Measurements from ENCODE around the gene DNASE1L3.
A peak's percentile ranks its signal among the peaks of the same experiment; 100 is the strongest.
"Not testable (repeated sequence)": the region's sequence is repeated elsewhere in the genome, so short reads cannot be mapped to it uniquely, and the experiment has no call there.

Gene DNASE1L3

DNA sequence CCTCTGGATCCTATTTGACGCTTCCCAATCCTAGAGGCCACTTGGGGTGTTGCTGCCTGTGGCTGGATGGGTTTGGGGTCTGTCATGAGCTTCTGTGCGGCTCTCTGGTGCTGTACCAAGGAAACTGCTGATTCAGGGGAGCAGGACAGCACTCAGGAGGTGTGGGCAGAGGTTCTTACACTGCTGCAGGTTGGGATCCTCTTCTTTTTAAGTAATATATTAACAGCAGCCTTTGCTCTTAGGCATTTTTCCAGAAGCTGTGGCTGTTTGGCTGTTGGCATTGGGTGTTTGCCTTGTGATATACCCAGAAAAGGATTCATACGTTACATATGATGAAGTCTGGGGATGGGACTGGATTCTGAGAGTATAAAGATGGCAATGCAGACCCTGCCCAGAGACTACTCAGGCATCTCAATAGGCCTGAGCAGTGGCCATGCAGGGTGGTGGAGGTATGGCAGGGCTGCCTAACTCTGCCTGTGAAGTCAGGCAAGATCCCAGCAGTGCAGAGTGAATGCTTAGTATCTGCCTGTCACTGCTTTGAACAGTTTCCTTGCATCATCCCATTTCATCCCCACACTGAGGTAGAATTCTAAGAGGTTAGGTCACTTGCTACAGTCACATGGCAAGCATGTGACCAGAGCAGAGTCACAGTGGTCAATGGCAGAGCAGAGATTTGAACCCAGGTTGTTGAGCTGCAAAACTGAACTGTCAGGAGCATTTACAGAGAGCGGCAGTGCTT lies 30.7 kb upstream of the DNASE1L3 start:
- H3K36me3 Mint-ChIP-seq: no peaks in the 10 kb centered on the region
- H3K27ac Mint-ChIP-seq: no peak overlapping the region

GRCh38 chr3:58238830-58239229 lies 28.1 kb upstream of the DNASE1L3 start:
- DNase-seq: no peak
- Mint-ChIP-seq H3K4me3 (peak overlapping the region; percentile 87), H3K4me1 (peaks cover 15% of the 10 kb centered on the region), H3K27me3 (peaks cover 43% of the 10 kb centered on the region), H3K9me3 (no peaks in the 10 kb centered on the region), H3K27ac (no peak overlapping the region), H3K36me3 (no peaks in the 10 kb centered on the region)
- CTCF ChIA-PET: interaction anchor here (1.6 to 3.0 kb wide), 5 partner anchors 60 to 253 kb away, joined by 3 to 14 read pairs (median 4); partner anchors contain the start of genes HTD2, KCTD6 and RPP14

More for the DNA sequence above, 30.7 kb upstream of the DNASE1L3 start:
- H3K9me3 Mint-ChIP-seq: no peaks in the 10 kb centered on the region
- peaks cover 26% of the 10 kb centered on the region for H3K27me3 Mint-ChIP-seq
- no peak overlapping the region for H3K4me3 Mint-ChIP-seq
- no peak for DNase-seq
- H3K4me1 Mint-ChIP-seq: peaks cover 15% of the 10 kb centered on the region
- CTCF ChIA-PET: interaction anchor here (1.0 to 1.3 kb wide), 4 partner anchors 24 to 64 kb away, joined by 3 to 6 read pairs (median 4); partner anchors contain the start of genes HTD2 and RPP14

DNA sequence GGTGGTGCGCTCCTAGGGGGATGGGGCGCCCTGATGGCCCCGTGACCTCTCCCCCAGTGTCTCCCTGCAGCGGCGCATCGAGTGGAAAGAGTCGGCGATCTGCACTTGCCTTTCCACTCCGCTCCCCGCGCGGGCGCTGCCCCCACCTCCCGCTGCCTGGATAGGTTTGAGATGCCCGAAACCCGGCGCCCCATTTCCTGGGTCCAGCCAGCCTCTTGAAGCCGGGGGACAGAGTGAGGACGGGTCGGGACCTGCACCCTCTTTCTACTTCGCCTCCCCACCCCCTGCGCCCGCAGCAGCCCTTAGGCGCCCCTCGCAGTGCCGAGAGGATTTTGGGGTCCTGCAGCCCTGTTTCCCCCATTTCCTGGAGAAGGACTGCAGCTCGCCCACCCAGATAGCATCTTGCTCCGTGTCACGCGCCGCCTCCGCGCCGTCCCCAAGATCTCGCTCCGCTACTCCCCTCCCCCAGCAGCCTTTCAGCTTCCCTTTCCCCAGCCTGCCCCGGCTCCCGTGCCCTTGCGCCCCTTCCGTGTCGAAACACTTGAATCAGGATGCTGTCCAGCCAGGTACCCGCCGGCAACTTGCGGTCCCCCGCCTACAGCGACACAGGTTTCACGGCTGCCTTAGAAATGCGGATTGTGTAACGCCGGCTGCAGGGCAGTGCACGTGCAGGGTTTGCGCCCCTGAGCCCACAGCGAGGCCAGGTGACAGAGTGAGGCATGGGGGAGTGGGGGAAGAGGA lies 27.3 kb upstream of the DNASE1L3 start:
- Mint-ChIP-seq H3K27ac (peak overlapping the region; percentile 58), H3K9me3 (no peaks in the 10 kb centered on the region), H3K4me1 (peaks cover 15% of the 10 kb centered on the region), H3K4me3 (peak overlapping the region; percentile 87), H3K27me3 (peaks cover 49% of the 10 kb centered on the region), H3K36me3 (no peaks in the 10 kb centered on the region)
- CTCF ChIA-PET: interaction anchor here (1.6 to 3.0 kb wide), 5 partner anchors 59 to 254 kb away, joined by 3 to 14 read pairs (median 4); partner anchors contain the start of genes HTD2, KCTD6 and RPP14
- peak; percentile 80 for DNase-seq

DNA sequence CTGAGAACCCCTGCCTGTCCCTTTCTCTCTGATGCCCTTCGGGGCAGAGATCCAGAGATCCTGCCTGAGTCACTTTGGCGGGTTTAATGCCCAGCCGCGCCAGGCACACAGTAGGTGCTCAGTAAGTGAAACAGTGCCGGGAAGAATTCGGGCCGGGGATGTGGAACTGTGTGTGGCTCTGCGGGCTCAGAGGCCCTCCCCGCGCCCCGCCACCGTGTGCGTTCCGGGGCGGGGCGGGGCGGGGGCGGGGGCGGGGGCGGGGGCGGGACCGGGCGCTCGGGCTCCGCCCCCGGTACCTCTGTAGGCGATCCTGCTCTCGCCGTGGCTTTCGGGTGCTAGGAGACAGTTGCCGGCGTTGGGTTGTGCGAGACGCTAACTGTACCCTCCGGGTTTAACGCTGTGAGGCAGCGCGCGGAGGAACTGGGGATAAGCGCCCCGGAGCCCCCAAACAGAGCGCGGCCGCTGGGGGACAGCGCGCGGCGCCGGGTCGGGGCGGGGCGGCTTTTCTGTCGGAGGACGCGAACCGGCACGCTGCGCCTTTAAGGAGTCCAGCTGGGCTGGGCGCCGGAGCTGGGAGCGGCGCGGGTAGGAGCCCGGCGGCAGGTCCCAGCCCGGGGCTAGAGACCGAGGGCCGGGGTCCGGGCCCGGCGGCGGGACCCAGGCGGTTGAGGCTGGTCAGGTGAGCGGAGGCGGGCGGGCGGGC lies 26.6 kb upstream of the DNASE1L3 start, which contains the start of gene ABHD6:
Gene ABHD6, plus strand, starts transcription at position 555 of the 703 bp plus-strand sequence. CDS start 18,795 bp downstream, outside the sequence.
- no peaks in the 10 kb centered on the region for H3K36me3 Mint-ChIP-seq
- CTCF ChIA-PET: interaction anchor here (1.6 to 3.0 kb wide), 5 partner anchors 58 to 255 kb away, joined by 3 to 14 read pairs (median 4); partner anchors contain the start of genes HTD2, KCTD6 and RPP14
- peaks cover 54% of the 10 kb centered on the region for H3K27me3 Mint-ChIP-seq
- H3K4me1 Mint-ChIP-seq: peaks cover 15% of the 10 kb centered on the region
- DNase-seq: peak; percentile 82
- H3K9me3 Mint-ChIP-seq: no peaks in the 10 kb centered on the region
- H3K4me3 Mint-ChIP-seq: peak within 1 kb of the TSS; percentile 87
- H3K27ac Mint-ChIP-seq: peak within 1 kb of the TSS; percentile 78

- Mint-ChIP-seq H3K36me3 (no peaks in the 10 kb centered on the region), H3K9me3 (no peaks in the 10 kb centered on the region), H3K4me3 (peak overlapping the region; percentile 85), H3K27ac (peak overlapping the region; percentile 78), H3K27me3 (peaks cover 58% of the 10 kb centered on the region), H3K4me1 (peaks cover 15% of the 10 kb centered on the region)
- CTCF ChIA-PET: interaction anchor here (2.5 to 3.0 kb wide), 2 partner anchors 59 to 70 kb away, joined by 6 to 14 read pairs; partner anchors contain the start of genes HTD2 and RPP14
- DNase-seq: no peak
Measured at GRCh38 chr3:58236527-58237237, 25.9 kb upstream of the DNASE1L3 start.

DNA sequence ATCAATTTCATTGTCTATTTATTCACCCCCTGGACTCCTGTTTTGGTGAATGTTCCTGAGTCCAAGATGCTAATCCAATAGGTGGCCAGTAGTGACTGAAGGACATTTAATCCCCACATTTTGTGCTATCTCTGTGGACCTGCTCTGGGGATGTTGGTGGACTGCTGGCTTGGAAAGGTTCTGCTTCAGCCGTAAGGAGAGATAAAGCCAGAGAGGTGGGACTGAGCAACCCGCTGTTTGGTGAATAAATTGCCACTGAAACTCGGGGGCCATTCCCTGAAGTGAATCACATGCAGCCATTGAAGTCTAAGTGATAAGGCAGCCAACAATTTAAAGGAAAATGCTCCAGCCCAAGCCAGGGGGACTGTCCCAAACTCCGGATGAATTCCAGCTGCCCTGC lies 25.2 kb upstream of the DNASE1L3 start:
- no peak for DNase-seq
- CTCF ChIA-PET: interaction anchor here (1.2 to 1.4 kb wide), 2 partner anchors 17 to 48 kb away, joined by 3 to 6 read pairs; no protein-coding TSS in a partner anchor
- H3K4me1 Mint-ChIP-seq: peaks cover 13% of the 10 kb centered on the region
- peaks cover 56% of the 10 kb centered on the region for H3K27me3 Mint-ChIP-seq
- H3K27ac Mint-ChIP-seq: no peak overlapping the region
- no peaks in the 10 kb centered on the region for H3K36me3 Mint-ChIP-seq
- H3K9me3 Mint-ChIP-seq: no peaks in the 10 kb centered on the region
- no peak overlapping the region for H3K4me3 Mint-ChIP-seq

DNA sequence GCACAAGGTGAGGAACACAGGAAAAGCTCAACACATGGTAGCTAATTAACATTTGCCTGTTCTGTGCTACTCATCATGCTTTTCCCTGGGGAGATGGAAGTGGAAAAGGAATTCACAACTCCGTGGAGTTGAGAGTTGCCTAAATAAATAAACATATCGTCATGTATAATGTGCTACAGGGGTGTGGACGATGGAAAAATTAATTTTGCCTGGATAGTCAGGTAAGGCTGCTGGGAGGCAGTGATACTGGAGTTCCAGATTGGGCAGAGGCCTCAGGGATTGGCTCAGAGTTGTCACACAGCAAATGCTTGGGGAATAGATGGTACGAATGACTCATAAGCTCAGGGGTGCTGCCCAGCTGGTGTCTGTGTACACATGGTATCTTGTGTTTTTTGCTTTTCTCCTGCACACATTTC lies 23.8 kb upstream of the DNASE1L3 start:
- no peak overlapping the region for H3K4me3 Mint-ChIP-seq
- DNase-seq: no peak

GRCh38 chr3:58231666-58232065 lies 20.9 kb upstream of the DNASE1L3 start:
- Mint-ChIP-seq H3K4me1 (peaks cover 2% of the 10 kb centered on the region), H3K27me3 (peaks cover 42% of the 10 kb centered on the region), H3K4me3 (no peak overlapping the region), H3K9me3 (no peaks in the 10 kb centered on the region), H3K27ac (no peak overlapping the region), H3K36me3 (no peaks in the 10 kb centered on the region)
- CTCF ChIA-PET: interaction anchor here (1.4 kb wide), 1 partner anchor 14 kb away, joined by 3 read pairs; no protein-coding TSS in a partner anchor
- no peak for DNase-seq

More for the DNA sequence above, 23.8 kb upstream of the DNASE1L3 start:
- Mint-ChIP-seq H3K4me1 (peaks cover 13% of the 10 kb centered on the region), H3K9me3 (no peaks in the 10 kb centered on the region), H3K36me3 (no peaks in the 10 kb centered on the region), H3K27ac (no peak overlapping the region), H3K27me3 (peaks cover 59% of the 10 kb centered on the region)
- CTCF ChIA-PET: interaction anchor here (1.0 to 1.4 kb wide), 3 partner anchors 18 to 47 kb away, joined by 3 to 6 read pairs (median 3); no protein-coding TSS in a partner anchor

DNA sequence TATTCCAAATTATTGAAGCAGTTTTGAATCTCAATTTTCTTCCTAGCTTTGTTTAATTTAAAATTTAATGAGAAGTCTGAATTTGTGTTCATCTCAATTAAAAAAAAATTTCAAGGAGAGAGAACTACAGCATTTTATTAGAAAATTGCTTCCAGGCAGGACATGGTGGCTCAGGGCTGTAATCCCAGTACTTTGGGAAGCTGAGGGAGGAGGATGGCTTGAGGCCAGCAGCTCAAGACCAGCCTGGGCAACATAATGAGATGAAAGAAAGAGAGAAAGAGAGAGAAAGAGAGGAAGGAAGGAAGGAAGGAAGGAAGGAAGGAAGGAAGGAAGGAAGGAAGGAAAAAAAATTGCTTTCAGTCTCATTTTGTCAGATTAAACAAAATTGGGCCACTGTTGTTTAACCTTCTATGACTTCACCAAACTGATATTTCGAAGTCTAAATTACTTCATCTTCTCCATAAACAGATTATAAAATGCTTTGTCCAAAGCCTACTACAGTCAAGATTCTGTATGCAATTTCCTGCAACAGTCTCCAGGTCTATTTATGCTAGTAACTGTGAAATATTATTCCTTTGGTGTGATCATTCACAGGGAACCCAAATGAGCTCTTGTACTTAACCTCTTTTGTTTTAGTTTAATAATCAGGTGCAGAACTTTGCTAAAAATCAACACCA lies 20.2 kb upstream of the DNASE1L3 start:
- Mint-ChIP-seq H3K36me3 (no peaks in the 10 kb centered on the region), H3K4me3 (no peak overlapping the region), H3K4me1 (no peaks in the 10 kb centered on the region), H3K9me3 (no peaks in the 10 kb centered on the region), H3K27ac (no peak overlapping the region), H3K27me3 (peaks cover 35% of the 10 kb centered on the region)
- CTCF ChIA-PET: interaction anchor here (1.3 to 1.4 kb wide), 2 partner anchors 13 to 64 kb away, joined by 3 to 4 read pairs; no protein-coding TSS in a partner anchor
- no peak for DNase-seq

DNA sequence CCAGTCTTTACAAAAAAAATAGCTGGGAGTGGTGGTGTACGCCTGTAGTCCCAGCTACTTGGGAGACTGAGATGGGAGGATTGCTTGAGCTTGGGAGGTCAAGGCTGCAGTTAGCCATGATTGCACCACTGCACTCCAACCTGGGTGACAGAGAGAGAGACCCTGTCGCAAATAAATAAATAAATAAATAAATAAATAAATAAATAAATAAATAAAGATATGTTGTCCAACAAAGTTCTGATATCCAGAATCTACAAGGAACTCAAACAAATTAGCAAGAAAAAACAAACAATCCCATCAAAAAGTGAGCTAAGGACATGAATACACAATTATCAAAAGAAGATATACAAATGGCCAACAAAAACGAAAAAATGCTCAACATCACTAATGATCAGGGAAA lies 17.2 kb upstream of the DNASE1L3 start:
- CTCF ChIA-PET: interaction anchor here (0.6 to 1.4 kb wide), 2 partner anchors 10 to 61 kb away, joined by 3 to 4 read pairs; no protein-coding TSS in a partner anchor
- not testable (repeated sequence) for H3K4me1 Mint-ChIP-seq, H3K36me3 Mint-ChIP-seq, DNase-seq, H3K9me3 Mint-ChIP-seq, H3K27ac Mint-ChIP-seq, H3K4me3 Mint-ChIP-seq
- H3K27me3 Mint-ChIP-seq: peaks cover 16% of the 10 kb centered on the region

DNA sequence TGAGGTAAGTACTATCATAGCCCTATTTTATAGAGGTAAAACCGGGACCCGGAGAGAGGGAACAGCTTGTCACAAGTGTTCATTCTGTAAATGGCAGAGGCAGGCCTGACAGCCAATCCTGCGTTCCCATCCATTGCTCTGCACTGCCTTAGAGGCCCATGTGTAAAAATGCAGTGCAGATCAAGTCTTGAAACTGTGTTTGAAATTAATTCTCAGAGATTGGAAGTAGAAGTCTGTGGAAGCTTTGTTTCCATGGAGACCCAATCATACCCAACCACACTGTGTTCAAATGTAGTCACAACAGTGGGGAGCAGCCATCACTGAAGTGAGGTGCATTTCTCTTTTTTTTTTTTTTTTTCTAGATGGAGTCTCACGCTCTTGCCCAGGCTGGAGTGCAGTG lies 13.1 kb upstream of the DNASE1L3 start:
- CTCF ChIA-PET: interaction anchor here (0.7 kb wide), 1 partner anchor 38 kb away, joined by 3 read pairs; no protein-coding TSS in a partner anchor
- no peaks in the 10 kb centered on the region for H3K4me1 Mint-ChIP-seq
- H3K9me3 Mint-ChIP-seq: no peaks in the 10 kb centered on the region

DNA sequence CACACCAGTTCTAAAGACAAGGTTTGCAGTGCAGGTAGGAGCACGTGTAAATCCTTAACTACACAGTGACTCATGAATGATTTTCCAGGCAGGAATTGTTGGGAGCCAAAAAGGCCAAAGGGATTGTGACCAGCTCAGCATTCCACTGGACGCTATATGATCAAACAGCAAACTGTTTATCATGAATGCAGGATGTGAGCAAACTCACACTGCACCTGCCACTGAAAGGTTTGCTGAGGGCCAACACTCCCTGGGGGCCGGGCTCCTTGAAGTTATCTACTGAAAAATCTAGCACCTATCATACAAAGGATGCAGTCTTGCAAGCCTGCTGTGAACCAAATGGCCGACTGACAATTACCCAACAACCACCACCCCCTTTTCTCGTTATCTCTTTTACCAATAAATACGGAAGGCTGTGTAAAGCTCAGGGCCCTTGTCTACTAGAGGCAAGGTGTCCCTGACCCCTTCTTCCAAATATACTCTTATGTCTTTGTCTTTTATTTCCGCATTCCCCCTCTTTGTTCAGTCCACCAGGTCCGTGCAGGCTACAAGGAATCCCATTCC lies 11.5 kb upstream of the DNASE1L3 start:
- peaks cover 11% of the 10 kb centered on the region for H3K27me3 Mint-ChIP-seq
- CTCF ChIA-PET: interaction anchor here (1.0 kb wide), 1 partner anchor 46 kb away, joined by 3 read pairs; no protein-coding TSS in a partner anchor
- H3K36me3 Mint-ChIP-seq: no peaks in the 10 kb centered on the region
- no peak for DNase-seq
- H3K4me3 Mint-ChIP-seq: no peak overlapping the region
- H3K27ac Mint-ChIP-seq: no peak overlapping the region
- H3K4me1 Mint-ChIP-seq: peaks cover 2% of the 10 kb centered on the region
- no peaks in the 10 kb centered on the region for H3K9me3 Mint-ChIP-seq

More for the DNA sequence above, 13.1 kb upstream of the DNASE1L3 start:
- Mint-ChIP-seq H3K4me3 (no peak overlapping the region), H3K27me3 (peaks cover 10% of the 10 kb centered on the region), H3K36me3 (no peaks in the 10 kb centered on the region), H3K27ac (no peak overlapping the region)
- no peak for DNase-seq

Data from activated naive CD4-positive, alpha-beta T cell treated with anti-CD3 and anti-CD28 coated beads, Interleukin-2, amount 10 ng/mL, durations not matched to agents 7 days and 5 days (primary cell).